ENCODE measurements around the gene NBEA.
A peak's percentile ranks its signal among the peaks of the same experiment; 100 is the strongest.
"Not testable (repeated sequence)": the region's sequence is repeated elsewhere in the genome, so short reads cannot be mapped to it uniquely, and the experiment has no call there.

The NBEA gene

DNA sequence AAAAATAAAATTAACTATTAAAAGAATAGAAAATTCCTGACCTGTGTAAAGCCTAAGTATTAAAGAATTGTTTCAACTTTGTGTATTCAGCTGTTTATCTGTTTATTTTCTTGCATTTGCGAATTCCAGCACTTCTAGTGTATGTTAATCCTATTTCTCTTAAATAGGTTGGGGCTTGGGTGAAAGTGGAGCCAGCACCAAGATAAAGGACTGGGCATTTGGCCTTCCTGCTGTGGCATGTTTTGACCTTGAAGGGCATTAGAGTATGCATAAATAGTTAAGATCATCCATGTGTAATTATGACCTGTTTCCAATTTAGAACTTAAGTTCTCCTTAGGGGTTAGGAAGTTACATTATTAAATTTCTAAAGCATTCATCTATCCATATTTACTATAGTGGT is 151.3 kb downstream of the NBEA start:
- DNase-seq (ENCODE audit: low read depth, low spot score) = no peak
- no peak overlapping the region for H3K4me3 ChIP-seq (ENCODE audit: low read depth, low read length)
- in situ Hi-C loops (cut with HindIII; ENCODE audit: low sequenced_read_pairs) = no loop called here
- TF ChIP-seq, protein P1, sequence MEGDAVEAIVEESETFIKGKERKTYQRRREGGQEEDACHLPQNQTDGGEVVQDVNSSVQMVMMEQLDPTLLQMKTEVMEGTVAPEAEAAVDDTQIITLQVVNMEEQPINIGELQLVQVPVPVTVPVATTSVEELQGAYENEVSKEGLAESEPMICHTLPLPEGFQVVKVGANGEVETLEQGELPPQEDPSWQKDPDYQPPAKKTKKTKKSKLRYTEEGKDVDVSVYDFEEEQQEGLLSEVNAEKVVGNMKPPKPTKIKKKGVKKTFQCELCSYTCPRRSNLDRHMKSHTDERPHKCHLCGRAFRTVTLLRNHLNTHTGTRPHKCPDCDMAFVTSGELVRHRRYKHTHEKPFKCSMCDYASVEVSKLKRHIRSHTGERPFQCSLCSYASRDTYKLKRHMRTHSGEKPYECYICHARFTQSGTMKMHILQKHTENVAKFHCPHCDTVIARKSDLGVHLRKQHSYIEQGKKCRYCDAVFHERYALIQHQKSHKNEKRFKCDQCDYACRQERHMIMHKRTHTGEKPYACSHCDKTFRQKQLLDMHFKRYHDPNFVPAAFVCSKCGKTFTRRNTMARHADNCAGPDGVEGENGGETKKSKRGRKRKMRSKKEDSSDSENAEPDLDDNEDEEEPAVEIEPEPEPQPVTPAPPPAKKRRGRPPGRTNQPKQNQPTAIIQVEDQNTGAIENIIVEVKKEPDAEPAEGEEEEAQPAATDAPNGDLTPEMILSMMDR (IDR thresholded peaks at IDR 0.05; ENCODE audit: low read depth, low read length) = no peak

- H3K4me3 ChIP-seq (ENCODE audit: low read depth, low read length); DNase-seq (ENCODE audit: low read depth, low spot score); in situ Hi-C loops (cut with HindIII; ENCODE audit: low sequenced_read_pairs): not testable (repeated sequence)
Measured at GRCh38 chr13:35106771-35107170, 164.7 kb downstream of the NBEA start.

- in situ Hi-C loops (cut with HindIII; ENCODE audit: low sequenced_read_pairs) = no loop called here
- TF ChIP-seq, protein P1 (IDR thresholded peaks at IDR 0.05; ENCODE audit: low read depth, low read length) = no peak
- no peak for DNase-seq (ENCODE audit: low read depth, low spot score)
- no peak overlapping the region for H3K4me3 ChIP-seq (ENCODE audit: low read depth, low read length)
Measured at GRCh38 chr13:35107535-35107934, 165.5 kb downstream of the NBEA start.

- in situ Hi-C loops (cut with HindIII; ENCODE audit: low sequenced_read_pairs); H3K4me3 ChIP-seq (ENCODE audit: low read depth, low read length); DNase-seq (ENCODE audit: low read depth, low spot score): not testable (repeated sequence)
Measured at GRCh38 chr13:35113612-35114011, 171.5 kb downstream of the NBEA start.

DNA sequence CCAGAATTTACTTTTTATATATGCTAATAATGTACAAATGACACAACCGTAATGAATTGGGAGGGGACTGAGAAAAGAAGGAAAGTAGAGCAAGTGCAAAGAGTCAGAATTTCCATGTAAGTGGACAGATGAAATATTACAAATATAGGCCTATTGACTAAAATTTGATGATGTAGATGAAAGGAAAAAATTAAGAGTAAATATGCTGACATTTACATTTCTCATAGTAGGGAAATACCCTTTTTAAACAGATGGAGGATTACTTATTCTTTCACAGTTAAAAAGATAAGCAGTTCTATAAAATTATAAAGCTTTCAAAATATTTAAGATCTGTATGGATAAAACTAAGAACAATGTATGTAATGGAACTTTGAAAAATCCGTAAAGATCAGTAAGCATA is 185.4 kb downstream of the NBEA start:
- in situ Hi-C loops (cut with HindIII; ENCODE audit: low sequenced_read_pairs) = no loop called here
- no peak for DNase-seq (ENCODE audit: low read depth, low spot score)
- H3K4me3 ChIP-seq (ENCODE audit: low read depth, low read length) = no peak overlapping the region
- TF ChIP-seq, protein P1 (IDR thresholded peaks at IDR 0.05; ENCODE audit: low read depth, low read length) = no peak

DNA sequence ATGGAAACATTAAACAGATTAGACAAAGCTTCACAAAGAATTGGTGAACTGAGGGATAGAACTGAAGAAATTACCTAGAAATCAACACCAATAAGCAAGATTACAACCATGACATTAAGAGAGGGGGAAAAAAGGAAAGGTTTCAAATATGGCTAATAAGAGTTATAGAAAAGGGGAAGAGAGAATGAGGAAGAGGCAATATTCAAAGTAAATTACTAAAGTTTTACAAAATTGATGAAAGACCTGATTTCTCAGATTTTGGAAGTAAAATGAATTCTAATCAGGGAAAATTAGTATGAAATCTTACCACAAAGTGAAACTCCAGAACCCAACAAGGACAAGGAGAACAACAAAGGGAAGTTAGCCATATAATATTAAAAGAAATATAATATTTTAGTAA is 187.4 kb downstream of the NBEA start:
- TF ChIP-seq, protein P1 (IDR thresholded peaks at IDR 0.05; ENCODE audit: low read depth, low read length) = no peak
- H3K4me3 ChIP-seq (ENCODE audit: low read depth, low read length) = no peak overlapping the region
- no peak for DNase-seq (ENCODE audit: low read depth, low spot score)
- in situ Hi-C loops (cut with HindIII; ENCODE audit: low sequenced_read_pairs) = no loop called here

GRCh38 chr13:35131471-35131870 is 189.4 kb downstream of the NBEA start:
- TF ChIP-seq, protein P1 (IDR thresholded peaks at IDR 0.05; ENCODE audit: low read depth, low read length) = no peak
- in situ Hi-C loops (cut with HindIII; ENCODE audit: low sequenced_read_pairs) = no loop called here
- no peak overlapping the region for H3K4me3 ChIP-seq (ENCODE audit: low read depth, low read length)
- no peak for DNase-seq (ENCODE audit: low read depth, low spot score)

- in situ Hi-C loops (cut with HindIII; ENCODE audit: low sequenced_read_pairs) = no loop called here
- TF ChIP-seq, protein P1 (IDR thresholded peaks at IDR 0.05; ENCODE audit: low read depth, low read length) = no peak
- no peak overlapping the region for H3K4me3 ChIP-seq (ENCODE audit: low read depth, low read length)
- DNase-seq (ENCODE audit: low read depth, low spot score) = peak; percentile 50
Measured at GRCh38 chr13:35136585-35136984, 194.5 kb downstream of the NBEA start.
